IMR-90 (cell line): Measurements from ENCODE around the gene ABHD3. TPM values are rescaled to one million over a fixed set of nuclear protein-coding genes. Genes with fewer than 3 reads are reported as not detected.

Experiments used
- ATAC-seq: fragments of 200-7000 bp; cut with Tn5 transposase; 2 replicates; pipeline ENCODE4 v1.9.1; 2020; ENCODE audit warnings: low read depth, mild to moderate bottlenecking, moderate library complexity
- BruUV-seq: library from RNA; stranded (reverse); fragments of 400-500 nt; replicated peaks from 2 replicates; lab custom pipeline; 2021; lab: Mats Ljungman, UMichigan
- CTCF ChIA-PET: fragments of 300-600 bp; formaldehyde crosslinking; extraction: SDS; loops from one replicate; lab custom pipeline; 2021; ENCODE audit warnings: antibody characterized with exemption; lab: Yijun Ruan, JAX
- POLR2A ChIA-PET: fragments of 300-600 bp; sonication (Branson Sonifier 250); formaldehyde crosslinking; loops from one replicate; lab custom pipeline; 2022; ENCODE audit warnings: antibody characterized with exemption; ENCODE audit not compliant: unreplicated experiment; lab: Charles Lee
- DNase-seq: peaks from one replicate; pipeline ENCODE4 v3.0.0; 2013
- H2AFZ ChIP-seq: replicated peaks from 2 replicates; pipeline ENCODE3; 2013; ENCODE audit warnings: low read length, mild to moderate bottlenecking; ENCODE audit not compliant: poor library complexity
- H2AK5ac ChIP-seq: 2 replicates; pipeline ENCODE4 v1.6.1; 2013; ENCODE audit warnings: low read depth, low read length, inconsistent platforms
- H2AK9ac ChIP-seq: replicated peaks from 2 replicates; pipeline ENCODE3; 2013; ENCODE audit warnings: mild to moderate bottlenecking, low read depth, low read length, moderate library complexity; ENCODE audit not compliant: poor library complexity
- H2BK120ac ChIP-seq: 2 replicates; pipeline ENCODE4 v1.6.1; 2013; ENCODE audit warnings: low read depth, low read length, inconsistent platforms
- H2BK15ac ChIP-seq: 3 replicates; pipeline ENCODE4 v1.6.1; 2013; ENCODE audit warnings: low read depth, low read length, inconsistent platforms
- H2BK20ac ChIP-seq: 2 replicates; pipeline ENCODE4 v1.6.1; 2013; ENCODE audit warnings: low read depth, mild to moderate bottlenecking, inconsistent platforms, low read length, moderate library complexity
- H2BK5ac ChIP-seq: 2 replicates; pipeline ENCODE4 v1.6.1; 2013; ENCODE audit warnings: mild to moderate bottlenecking, low read depth, low read length, inconsistent platforms; ENCODE audit not compliant: poor library complexity, severe bottlenecking
- H3K14ac ChIP-seq: replicated peaks from 2 replicates; pipeline ENCODE4 v1.6.1; 2013; ENCODE audit warnings: low read depth, low read length, inconsistent platforms
- H3K18ac ChIP-seq: 2 replicates; pipeline ENCODE4 v1.6.1; 2013; ENCODE audit warnings: low read depth, low read length, control low read depth
- H3K23ac ChIP-seq: 2 replicates; pipeline ENCODE4 v1.6.1; 2013; ENCODE audit warnings: low read depth, low read length, inconsistent platforms
- H3K27ac ChIP-seq: 2 replicates; pipeline ENCODE4 v1.5.1; 2013; ENCODE audit warnings: mild to moderate bottlenecking, control low read depth, low read length; ENCODE audit not compliant: insufficient read depth
- H3K27me3 ChIP-seq: 2 replicates; pipeline ENCODE4 v1.6.1; 2013; ENCODE audit warnings: low read length; ENCODE audit not compliant: control insufficient read depth, insufficient read depth
- H3K36me3 ChIP-seq: 2 replicates; pipeline ENCODE4 v1.6.1; 2013; ENCODE audit warnings: low read length, mixed read lengths; ENCODE audit not compliant: control insufficient read depth, insufficient read depth
- H3K4ac ChIP-seq: 2 replicates; pipeline ENCODE4 v1.6.1; 2013; ENCODE audit warnings: low read depth, low read length, inconsistent platforms
- H3K4me1 ChIP-seq: 2 replicates; pipeline ENCODE4 v1.6.1; 2013; ENCODE audit warnings: low read length, mixed read lengths; ENCODE audit not compliant: control insufficient read depth, insufficient read depth
- H3K4me2 ChIP-seq: 2 replicates; pipeline ENCODE4 v1.6.1; 2013; ENCODE audit warnings: low read depth, mild to moderate bottlenecking, control low read depth, low read length, moderate library complexity
- H3K4me3 ChIP-seq: 2 replicates; pipeline ENCODE4 v1.5.1; 2013; ENCODE audit warnings: low read depth, mild to moderate bottlenecking, control low read depth, low read length, moderate library complexity; ENCODE audit not compliant: insufficient read depth
- H3K56ac ChIP-seq: 2 replicates; pipeline ENCODE4 v1.6.1; 2013; ENCODE audit warnings: low read length, inconsistent platforms; ENCODE audit not compliant: insufficient read depth; ENCODE audit errors: extremely low read depth
- H3K79me1 ChIP-seq, 2 experiments: 2 replicates each; pipeline ENCODE4 v1.6.1; 2013; ENCODE audit warnings: low read length in 2 of 2, inconsistent platforms in 1 of 2, low read depth in 1 of 2
- H3K9ac ChIP-seq: 2 replicates; pipeline ENCODE4 v1.6.1; 2013; ENCODE audit warnings: low read depth, low read length, control low read depth
- H3K9me1 ChIP-seq: 2 replicates; pipeline ENCODE4 v1.6.1; 2013; ENCODE audit warnings: low read length, inconsistent platforms; ENCODE audit not compliant: insufficient read depth
- H3K9me3 ChIP-seq: 2 replicates; pipeline ENCODE4 v1.6.1; 2013; ENCODE audit warnings: low read length; ENCODE audit not compliant: control insufficient read depth, insufficient read depth
- H4K20me1 ChIP-seq: 2 replicates; pipeline ENCODE4 v1.6.1; 2013; ENCODE audit warnings: low read length, inconsistent platforms; ENCODE audit not compliant: insufficient read depth
- H4K5ac ChIP-seq: 2 replicates; pipeline ENCODE4 v1.6.1; 2013; ENCODE audit warnings: mild to moderate bottlenecking, low read depth, low read length, control low read depth
- H4K8ac ChIP-seq, 2 experiments: 2 replicates each; pipeline ENCODE4 v1.6.1; 2013; ENCODE audit warnings: low read depth in 2 of 2, low read length in 2 of 2, control low read depth in 1 of 2, inconsistent platforms in 1 of 2
- H4K91ac ChIP-seq: 2 replicates; pipeline ENCODE4 v1.6.1; 2013; ENCODE audit warnings: low read depth, low read length, inconsistent platforms; ENCODE audit not compliant: insufficient read depth
- BHLHE40 ChIP-seq: fragments of 150-350 bp; IDR thresholded peaks from 2 replicates; pipeline ENCODE4 v1.6.1; 2016; ENCODE audit warnings: mild to moderate bottlenecking, low read depth, low read length
- CEBPB ChIP-seq: IDR thresholded peaks from 2 replicates; pipeline ENCODE4 v1.6.1; 2012; ENCODE audit warnings: low read depth, low read length, improper control_type of control experiment
- FOS ChIP-seq: fragments of 150-350 bp; IDR thresholded peaks from 2 replicates; pipeline ENCODE4 v1.6.1; 2016; ENCODE audit warnings: low read depth, low read length
- MAFK ChIP-seq: IDR thresholded peaks from 2 replicates; pipeline ENCODE4 v1.6.1; 2012; ENCODE audit warnings: low read depth, low read length, improper control_type of control experiment
- MAZ ChIP-seq: IDR thresholded peaks from 2 replicates; pipeline ENCODE4 v1.6.1; 2012; ENCODE audit warnings: low read depth, mild to moderate bottlenecking, low read length, improper control_type of control experiment, moderate library complexity, borderline replicate concordance
- MXI1 ChIP-seq: IDR thresholded peaks from 2 replicates; pipeline ENCODE4 v1.6.1; 2012; ENCODE audit warnings: low read depth, mild to moderate bottlenecking, low read length, moderate library complexity, borderline replicate concordance
- POLR2A ChIP-seq: IDR thresholded peaks from 2 replicates; pipeline ENCODE4 v1.6.1; 2012; ENCODE audit warnings: mild to moderate bottlenecking, low read depth, low read length
- RAD21 ChIP-seq: IDR thresholded peaks from 2 replicates; pipeline ENCODE4 v1.6.1; 2012; ENCODE audit warnings: low read length, improper control_type of control experiment
- RFX5 ChIP-seq: IDR thresholded peaks from 2 replicates; pipeline ENCODE4 v1.8.0; 2012; ENCODE audit warnings: low read depth, mild to moderate bottlenecking, low read length, moderate library complexity
- SMC3 ChIP-seq: fragments of 150-350 bp; IDR thresholded peaks from 2 replicates; pipeline ENCODE4 v1.6.1; 2016; ENCODE audit warnings: low read depth, mild to moderate bottlenecking, antibody characterized with exemption, low read length, moderate library complexity
- WGBS, 2 experiments: methylation state at CpG; one replicate each; pipeline versions ENCODE4 v1.1.5 to v1.1.7; 2013; ENCODE audit warnings: missing lambda C conversion rate in 2 of 2; ENCODE audit not compliant: insufficient read length in 1 of 2; ENCODE audit errors: extremely low coverage in 2 of 2; 5-methylcytosine and 5-hydroxymethylcytosine counted together
- dilution Hi-C: fragments of 300-500 bp; cut with HindIII; formaldehyde crosslinking; loops from one replicate; pipeline ENCODE4 v1.14.3; 2018; ENCODE audit warnings: low sequenced_read_pairs; ENCODE audit not compliant: unreplicated experiment
- in situ Hi-C: fragments of 300-500 bp; cut with MboI; formaldehyde crosslinking; loops from 3 replicates; pipeline ENCODE4 v1.14.3; 2019; ENCODE audit warnings: low sequenced_read_pairs, inconsistent platforms, mixed read lengths
- intact Hi-C: fragments of 100-400 bp; cut with micrococcal nuclease; formaldehyde crosslinking; loops from 2 replicates; pipeline ENCODE4 v1.10.0; 2022
- polyA plus RNA-seq, 3 experiments: library from polyadenylated mRNA; depleted of rRNA; stranded (reverse); fragments of >200 nt; gene quantifications; 2 replicates each; pipeline ENCODE4 v1.2.3, GENCODE V29; 2012; ENCODE audit warnings: low replicate concordance in 1 of 3
- total RNA-seq: library from RNA; depleted of rRNA; stranded (reverse); fragments of >200 nt; gene quantifications from 2 replicates; pipeline ENCODE4 v1.2.3, GENCODE V29; 2012
- TF ChIP-seq, protein P1 (sequence below): conservative IDR thresholded peaks from 2 replicates; pipeline ENCODE4 v1.5.1; 2012; ENCODE audit warnings: mild to moderate bottlenecking, low read depth, low read length, improper control_type of control experiment
- TF ChIP-seq, protein P2 (sequence below): fragments of 150-350 bp; IDR thresholded peaks from 2 replicates; pipeline ENCODE4 v1.6.1; 2016; ENCODE audit warnings: low read depth, mild to moderate bottlenecking, low read length, moderate library complexity, borderline replicate concordance
- TF ChIP-seq, protein P3 (sequence below): fragments of 150-350 bp; IDR thresholded peaks from 2 replicates; pipeline ENCODE4 v1.6.1; 2017; ENCODE audit warnings: mild to moderate bottlenecking, antibody characterized with exemption, low read length, low read depth

Gene ABHD3
- total and polyA plus RNA-seq, 2 of the 4 experiments (the other 2 are of a cell fraction), result 4.5 to 5.5 TPM

DNA sequence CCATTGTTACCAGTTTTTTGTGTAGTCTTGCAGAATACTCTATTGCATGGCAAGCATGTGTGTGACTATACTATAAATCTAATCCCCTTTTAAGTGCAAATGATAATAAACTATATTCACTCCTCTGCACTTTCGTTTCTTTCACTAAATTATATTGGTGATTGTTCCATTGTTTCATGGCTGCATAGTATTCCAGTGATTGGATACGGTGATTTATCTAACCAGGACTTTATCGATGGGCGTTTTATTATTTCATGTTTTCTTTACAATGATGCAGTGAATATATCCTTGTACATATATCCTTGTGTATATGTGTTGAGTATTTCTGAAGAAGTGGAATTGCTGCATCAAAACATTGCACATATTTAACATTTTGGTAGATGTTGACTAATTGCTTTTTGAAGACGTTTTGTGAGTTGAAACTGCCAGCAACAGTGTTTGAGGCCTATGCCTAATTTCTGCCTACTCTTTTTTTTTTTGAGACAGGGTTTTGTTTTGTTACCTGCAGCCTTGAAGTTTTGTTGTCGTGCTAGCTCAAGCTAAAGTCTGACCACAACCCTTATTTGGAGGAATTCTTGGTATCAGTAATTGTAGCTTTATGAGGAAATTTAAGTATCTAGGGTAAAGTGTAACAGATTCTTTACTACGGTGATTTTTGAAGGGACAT is 38.7 kb upstream of the ABHD3 start:
- no peak overlapping the region for H2BK120ac ChIP-seq
- H2AFZ ChIP-seq, result no peak overlapping the region
- ChIA-PET POLR2A (no interaction called here), CTCF (interaction anchor here (1.4 kb wide), 1 partner anchor 8 kb away, joined by 4 read pairs; no protein-coding TSS in a partner anchor)
- dilution Hi-C loops, result no loop called here
- WGBS, 2 experiments, result no CpG with 5 or more reads among the region's 7 CpGs
- H3K18ac ChIP-seq, result no peak overlapping the region
- H2AK5ac ChIP-seq, result no peak overlapping the region
- H3K4me1 ChIP-seq, result no peaks in the 10 kb centered on the region; the same call in 1 of the 2 replicates
- no peak overlapping the region for H4K8ac ChIP-seq
- H3K4me3 ChIP-seq, result no peak overlapping the region
- no peak overlapping the region for H3K9ac ChIP-seq
- no peak overlapping the region for H2BK5ac ChIP-seq
- no peak for DNase-seq
- H2AK9ac ChIP-seq, result no peak overlapping the region
- no peak overlapping the region for H3K27ac ChIP-seq
- intact Hi-C loops, result loop anchor here (10.0 kb wide), 2 partner anchors 112 to 128 kb away; partner anchors contain the start of gene SNRPD1
- BruUV-seq, result no TSS peak
- H4K20me1 ChIP-seq, result peaks cover 33% of the 10 kb centered on the region; the same call in 1 of the 2 replicates
- TF ChIP-seq MAFK, result no peak
- no peak for TF ChIP-seq POLR2A
- TF ChIP-seq, protein P1, sequence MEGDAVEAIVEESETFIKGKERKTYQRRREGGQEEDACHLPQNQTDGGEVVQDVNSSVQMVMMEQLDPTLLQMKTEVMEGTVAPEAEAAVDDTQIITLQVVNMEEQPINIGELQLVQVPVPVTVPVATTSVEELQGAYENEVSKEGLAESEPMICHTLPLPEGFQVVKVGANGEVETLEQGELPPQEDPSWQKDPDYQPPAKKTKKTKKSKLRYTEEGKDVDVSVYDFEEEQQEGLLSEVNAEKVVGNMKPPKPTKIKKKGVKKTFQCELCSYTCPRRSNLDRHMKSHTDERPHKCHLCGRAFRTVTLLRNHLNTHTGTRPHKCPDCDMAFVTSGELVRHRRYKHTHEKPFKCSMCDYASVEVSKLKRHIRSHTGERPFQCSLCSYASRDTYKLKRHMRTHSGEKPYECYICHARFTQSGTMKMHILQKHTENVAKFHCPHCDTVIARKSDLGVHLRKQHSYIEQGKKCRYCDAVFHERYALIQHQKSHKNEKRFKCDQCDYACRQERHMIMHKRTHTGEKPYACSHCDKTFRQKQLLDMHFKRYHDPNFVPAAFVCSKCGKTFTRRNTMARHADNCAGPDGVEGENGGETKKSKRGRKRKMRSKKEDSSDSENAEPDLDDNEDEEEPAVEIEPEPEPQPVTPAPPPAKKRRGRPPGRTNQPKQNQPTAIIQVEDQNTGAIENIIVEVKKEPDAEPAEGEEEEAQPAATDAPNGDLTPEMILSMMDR, result no peak
- TF ChIP-seq MAZ, result no peak
- TF ChIP-seq MXI1, result no peak
- TF ChIP-seq, protein P2, sequence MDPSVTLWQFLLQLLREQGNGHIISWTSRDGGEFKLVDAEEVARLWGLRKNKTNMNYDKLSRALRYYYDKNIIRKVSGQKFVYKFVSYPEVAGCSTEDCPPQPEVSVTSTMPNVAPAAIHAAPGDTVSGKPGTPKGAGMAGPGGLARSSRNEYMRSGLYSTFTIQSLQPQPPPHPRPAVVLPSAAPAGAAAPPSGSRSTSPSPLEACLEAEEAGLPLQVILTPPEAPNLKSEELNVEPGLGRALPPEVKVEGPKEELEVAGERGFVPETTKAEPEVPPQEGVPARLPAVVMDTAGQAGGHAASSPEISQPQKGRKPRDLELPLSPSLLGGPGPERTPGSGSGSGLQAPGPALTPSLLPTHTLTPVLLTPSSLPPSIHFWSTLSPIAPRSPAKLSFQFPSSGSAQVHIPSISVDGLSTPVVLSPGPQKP, result no peak
- no peak for TF ChIP-seq RAD21
- no peak for TF ChIP-seq BHLHE40
- no peak for TF ChIP-seq SMC3
- TF ChIP-seq, protein P3, sequence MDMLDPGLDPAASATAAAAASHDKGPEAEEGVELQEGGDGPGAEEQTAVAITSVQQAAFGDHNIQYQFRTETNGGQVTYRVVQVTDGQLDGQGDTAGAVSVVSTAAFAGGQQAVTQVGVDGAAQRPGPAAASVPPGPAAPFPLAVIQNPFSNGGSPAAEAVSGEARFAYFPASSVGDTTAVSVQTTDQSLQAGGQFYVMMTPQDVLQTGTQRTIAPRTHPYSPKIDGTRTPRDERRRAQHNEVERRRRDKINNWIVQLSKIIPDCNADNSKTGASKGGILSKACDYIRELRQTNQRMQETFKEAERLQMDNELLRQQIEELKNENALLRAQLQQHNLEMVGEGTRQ, result no peak
- no peak for TF ChIP-seq CEBPB
- TF ChIP-seq FOS, result no peak
- no peak for TF ChIP-seq RFX5
- no peaks in the 10 kb centered on the region; the same call in 1 of the 2 replicates for H3K36me3 ChIP-seq
- H2BK15ac ChIP-seq, result no peak overlapping the region
- no peaks in the 10 kb centered on the region for H3K9me3 ChIP-seq
- H3K14ac ChIP-seq, result no peak overlapping the region
- no peaks in the 10 kb centered on the region for H3K27me3 ChIP-seq
- H2BK20ac ChIP-seq, result no peak overlapping the region
- no peak overlapping the region for H3K23ac ChIP-seq
- H3K4ac ChIP-seq, result no peak overlapping the region
- H3K56ac ChIP-seq, result no peak overlapping the region
- H3K4me2 ChIP-seq, result peak overlapping the region; percentile 45; the same call in 1 of the 2 replicates
- no peak overlapping the region for H4K5ac ChIP-seq
- H3K9me1 ChIP-seq, result no peaks in the 10 kb centered on the region
- peaks cover 16 to 53% of the 10 kb centered on the region in 2 experiments for H3K79me1 ChIP-seq
- in situ Hi-C loops, result no loop called here
- no peak overlapping the region for H4K91ac ChIP-seq
- ATAC-seq, result no peak
